Neutrophil (primary cell): ENCODE results near the gene LYPD5.
"Not testable (repeated sequence)": the region's sequence is repeated elsewhere in the genome, so short reads cannot be mapped to it uniquely, and the experiment has no call there.

Experiments
- H3K27ac ChIP-seq: fragments of 200-600 bp; sonication (generic); 2 replicates; pipeline ENCODE4 v1.5.1; 2016; ENCODE audit warnings: mild to moderate bottlenecking, moderate library complexity
- H3K27me3 ChIP-seq: fragments of 200-600 bp; sonication (generic); 2 replicates; pipeline ENCODE4 v1.6.0; 2016; ENCODE audit warnings: mild to moderate bottlenecking
- H3K36me3 ChIP-seq: fragments of 200-600 bp; sonication (generic); 2 replicates; pipeline ENCODE4 v1.5.1; 2017
- H3K4me1 ChIP-seq, 2 experiments: fragments of 200-600 bp in 1 of 2; sonication (generic) in 1 of 2; 1 replicate in 1 of 2; 2 replicates in 1 of 2; pipeline versions ENCODE4 v1.5.1 to v1.6.1; 2013 to 2016; ENCODE audit warnings: low read depth in 1 of 2, low read length in 1 of 2, mild to moderate bottlenecking in 1 of 2, moderate library complexity in 1 of 2; ENCODE audit not compliant: control insufficient read depth in 1 of 2, insufficient read depth in 1 of 2
- H3K4me3 ChIP-seq, 2 experiments: fragments of 200-600 bp in 1 of 2; sonication (generic) in 1 of 2; 1 replicate in 1 of 2; 2 replicates in 1 of 2; pipeline ENCODE4 v1.5.1; 2013 to 2016; ENCODE audit warnings: low read depth in 1 of 2, low read length in 1 of 2, mild to moderate bottlenecking in 1 of 2, moderate library complexity in 1 of 2
- H3K9me3 ChIP-seq: fragments of 200-600 bp; sonication (generic); 2 replicates; pipeline ENCODE4 v1.5.1; 2016
- CTCF ChIP-seq: fragments of 200-600 bp; sonication (generic); IDR thresholded peaks from 2 replicates; pipeline ENCODE4 v1.5.1; 2016; ENCODE audit warnings: antibody characterized with exemption

The LYPD5 gene

GRCh38 chr19:43818500-43818899, 16.3 kb upstream of the LYPD5 start:
- H3K4me3 ChIP-seq, result no peak overlapping the region
- no peaks in the 10 kb centered on the region for H3K36me3 ChIP-seq
- H3K4me1 ChIP-seq, result peaks cover 7 to 8% of the 10 kb centered on the region in 2 experiments
- H3K9me3 ChIP-seq, result no peaks in the 10 kb centered on the region
- TF ChIP-seq CTCF, result no peak
- no peak overlapping the region for H3K27ac ChIP-seq
- peaks cover 56% of the 10 kb centered on the region for H3K27me3 ChIP-seq

- not testable (repeated sequence) for H3K4me3 ChIP-seq, H3K9me3 ChIP-seq, H3K27ac ChIP-seq, H3K36me3 ChIP-seq, H3K4me1 ChIP-seq
- H3K27me3 ChIP-seq, result peaks cover 46% of the 10 kb centered on the region
These were observed 15.2 kb upstream of the LYPD5 start for GRCh38 chr19:43817454-43817853.

GRCh38 chr19:43814663-43815352, 12.6 kb upstream of the LYPD5 start:
- Histone ChIP-seq H3K27me3 (peaks cover 20% of the 10 kb centered on the region), H3K9me3 (no peaks in the 10 kb centered on the region), H3K4me1 (no peaks in the 10 kb centered on the region), H3K27ac (no peak overlapping the region), H3K36me3 (no peaks in the 10 kb centered on the region), H3K4me3 (no peak overlapping the region)
- no peak for TF ChIP-seq CTCF

- H3K4me3 ChIP-seq, result no peak overlapping the region
- no peak overlapping the region for H3K27ac ChIP-seq
- no peaks in the 10 kb centered on the region for H3K4me1 ChIP-seq
- H3K9me3 ChIP-seq, result no peaks in the 10 kb centered on the region
- peaks cover 9% of the 10 kb centered on the region for H3K27me3 ChIP-seq
- no peaks in the 10 kb centered on the region for H3K36me3 ChIP-seq
- TF ChIP-seq CTCF, result no peak
These were observed 10.4 kb upstream of the LYPD5 start for GRCh38 chr19:43812688-43813087.

GRCh38 chr19:43812259-43812658, 10.0 kb upstream of the LYPD5 start:
- no peaks in the 10 kb centered on the region for H3K36me3 ChIP-seq
- no peak for TF ChIP-seq CTCF
- H3K27me3 ChIP-seq, result peaks cover 12% of the 10 kb centered on the region
- H3K4me1 ChIP-seq, result no peaks in the 10 kb centered on the region
- no peaks in the 10 kb centered on the region for H3K9me3 ChIP-seq
- no peak overlapping the region for H3K4me3 ChIP-seq
- no peak overlapping the region for H3K27ac ChIP-seq

- H3K9me3 ChIP-seq, result no peaks in the 10 kb centered on the region
- no peaks in the 10 kb centered on the region for H3K36me3 ChIP-seq
- TF ChIP-seq CTCF, result no peak
- H3K27me3 ChIP-seq, result peaks cover 12% of the 10 kb centered on the region
- no peak overlapping the region for H3K27ac ChIP-seq
- no peak overlapping the region for H3K4me3 ChIP-seq
- no peaks in the 10 kb centered on the region for H3K4me1 ChIP-seq
These were observed 9.6 kb upstream of the LYPD5 start for GRCh38 chr19:43811837-43812236.
